Renal cortical epithelial cell (primary cell): ENCODE results near the gene EVI5. TPM values are rescaled to one million over a fixed set of nuclear protein-coding genes. Genes with fewer than 3 reads are reported as not detected.

ENCODE experiments used
- total RNA-seq: library from RNA; depleted of rRNA; stranded (reverse); fragments of >200 nt; gene quantifications from 2 replicates; pipeline ENCODE4 v1.2.3, GENCODE V29; 2014

Gene EVI5
- total RNA-seq, 1 donor from 2014 or later = 35.7 TPM

Other genes with a start within 250 kb of the EVI5 start
- 826 and 1,085 TPM in 2 replicates for gene RPL5, start 46.9 kb upstream of the EVI5 start, total RNA-seq
- 5.7 and 7.1 TPM in 2 replicates for gene DIPK1A, start 176.4 kb upstream of the EVI5 start, total RNA-seq